Fibroblast of lung (primary cell): ENCODE data around the gene KRTAP4-5. TPM values are rescaled to one million over a fixed set of nuclear protein-coding genes. Genes with fewer than 3 reads are reported as not detected.
"Not testable (repeated sequence)": the region's sequence is repeated elsewhere in the genome, so short reads cannot be mapped to it uniquely, and the experiment has no call there.

Source experiments
- DNase-seq, 2 donors: peaks; one replicate each; pipeline versions ENCODE4 v3.0.0 to v3.0.0-alpha.2; 2010; ENCODE audit warnings: low read depth in 2 of 2
- H2AFZ ChIP-seq: 2 replicates; pipeline ENCODE4 v1.5.1; 2012; ENCODE audit warnings: low read length, control low read depth, inconsistent platforms
- H3K27ac ChIP-seq: 2 replicates; pipeline ENCODE4 v1.5.1; 2011; ENCODE audit warnings: low read length, control low read depth; ENCODE audit not compliant: insufficient read depth
- H3K27me3 ChIP-seq: 2 replicates; pipeline ENCODE4 v1.5.1; 2011; ENCODE audit warnings: mild to moderate bottlenecking, low read length; ENCODE audit not compliant: control insufficient read depth, insufficient read depth
- H3K36me3 ChIP-seq: 2 replicates; pipeline ENCODE4 v1.5.1; 2011; ENCODE audit warnings: low read length; ENCODE audit not compliant: control insufficient read depth, insufficient read depth
- H3K4me1 ChIP-seq: 2 replicates; pipeline ENCODE4 v1.5.1; 2011; ENCODE audit warnings: low read length; ENCODE audit not compliant: control insufficient read depth, insufficient read depth; ENCODE audit errors: extremely low read depth
- H3K4me2 ChIP-seq: 2 replicates; pipeline ENCODE4 v1.5.1; 2011; ENCODE audit warnings: low read length, control low read depth; ENCODE audit not compliant: insufficient read depth; ENCODE audit errors: extremely low read depth
- H3K4me3 ChIP-seq, 4 experiments: fragments of 200-600 bp in 1 of 4; sonication (generic) in 1 of 4; replicated peaks in 1 of 4; 2 replicates each; pipeline ENCODE4 v1.5.1; 2011 to 2016; ENCODE audit warnings: low read length in 4 of 4, low read depth in 3 of 4, mild to moderate bottlenecking in 3 of 4, control low read depth in 2 of 4, inconsistent platforms in 1 of 4, mixed read lengths in 1 of 4; ENCODE audit not compliant: insufficient read depth in 1 of 4; ENCODE audit errors: control extremely low read depth in 1 of 4
- H3K79me2 ChIP-seq: 2 replicates; pipeline ENCODE4 v1.5.1; 2012; ENCODE audit warnings: mild to moderate bottlenecking, low read length, inconsistent platforms; ENCODE audit not compliant: control insufficient read depth, insufficient read depth
- H3K9ac ChIP-seq: 2 replicates; pipeline ENCODE4 v1.5.1; 2011; ENCODE audit warnings: mild to moderate bottlenecking, low read length, control low read depth; ENCODE audit not compliant: insufficient read depth
- H3K9me3 ChIP-seq: 2 replicates; pipeline ENCODE4 v1.5.1; 2012; ENCODE audit warnings: low read depth, low read length; ENCODE audit not compliant: control insufficient read depth, insufficient read depth
- H4K20me1 ChIP-seq: 2 replicates; pipeline ENCODE4 v1.5.1; 2011; ENCODE audit warnings: low read length; ENCODE audit not compliant: control insufficient read depth, insufficient read depth; ENCODE audit errors: extremely low read depth
- CTCF ChIP-seq, 2 donors: IDR thresholded peaks in 1 of 2; conservative IDR thresholded peaks in 1 of 2; 1 replicate in 1 of 2; 2 replicates in 1 of 2; pipeline ENCODE4 v1.5.1; 2011 to 2012; ENCODE audit warnings: low read length in 2 of 2, control low read depth in 1 of 2, inconsistent platforms in 1 of 2, low read depth in 1 of 2, mild to moderate bottlenecking in 1 of 2
- EZH2 ChIP-seq: IDR thresholded peaks from 2 replicates; pipeline ENCODE4 v1.5.1; 2012; ENCODE audit warnings: low read length, control low read depth, mild to moderate bottlenecking; ENCODE audit errors: missing control alignments
- polyA plus RNA-seq, 2 donors: library from polyadenylated mRNA; depleted of rRNA in 1 of 2; stranded (reverse) in 1 of 2; unstranded in 1 of 2; fragments of >200 nt; gene quantifications; 2 replicates each; pipeline ENCODE4 v1.2.1, GENCODE V29; 2011 to 2012; ENCODE audit warnings: missing spikeins in 1 of 2
- total RNA-seq: library from RNA; depleted of rRNA; stranded (reverse); fragments of >200 nt; gene quantifications from 2 replicates; pipeline ENCODE4 v1.2.1, GENCODE V29; 2014

KRTAP4-5 gene
- total and polyA plus RNA-seq, 2 donors (not counting 1 experiment from before 2014, with no cell fraction given) = not detected

- H3K4me2 ChIP-seq = no peak overlapping the region
- no peak for TF ChIP-seq CTCF (conservative IDR thresholded peaks at IDR 0.05 in 1 of 2, IDR thresholded peaks at IDR 0.05 in 1 of 2; ENCODE audit: low read depth in 1 of 2, low read length in 2 of 2)
- TF ChIP-seq EZH2 = no peak
Measured at GRCh38 chr17:41121742-41122141, 27.9 kb downstream of the KRTAP4-5 start.

GRCh38 chr17:41119696-41120690, 29.6 kb downstream of the KRTAP4-5 start:
- H3K4me1 ChIP-seq, H2AFZ ChIP-seq, H3K4me2 ChIP-seq, H3K9ac ChIP-seq, H3K27ac ChIP-seq, H3K36me3 ChIP-seq, H4K20me1 ChIP-seq, H3K9me3 ChIP-seq, H3K79me2 ChIP-seq, DNase-seq, H3K27me3 ChIP-seq, H3K4me3 ChIP-seq: not testable (repeated sequence)

More at GRCh38 chr17:41121742-41122141, 27.9 kb downstream of the KRTAP4-5 start:
- Histone ChIP-seq H2AFZ (no peak overlapping the region), H3K36me3 (no peaks in the 10 kb centered on the region), H3K27me3 (no peaks in the 10 kb centered on the region), H3K27ac (no peak overlapping the region), H3K4me3 (no peak overlapping the region), H3K9me3 (no peaks in the 10 kb centered on the region), H3K9ac (no peak overlapping the region), H3K79me2 (no peaks in the 10 kb centered on the region), H3K4me1 (no peaks in the 10 kb centered on the region), H4K20me1 (no peaks in the 10 kb centered on the region)
- no peak for DNase-seq

DNA sequence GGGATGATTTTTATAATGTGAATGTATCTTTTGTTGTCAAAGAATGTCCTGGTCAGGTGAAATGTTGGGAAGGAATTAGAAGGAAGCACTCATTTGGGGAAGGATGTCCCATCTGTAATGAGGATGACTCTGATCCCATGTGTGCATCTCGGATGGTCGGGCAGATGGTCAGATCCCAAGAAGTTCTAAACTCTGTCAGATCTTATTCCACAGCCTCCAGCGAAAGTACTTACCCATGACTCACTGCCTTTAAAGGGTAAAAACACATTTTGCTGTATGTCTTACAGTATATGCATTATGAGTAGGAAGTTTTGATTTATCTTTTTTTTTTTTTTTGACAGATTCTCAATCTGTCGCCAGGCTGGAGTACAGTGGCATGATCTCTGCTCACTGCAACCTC, 30.9 kb downstream of the KRTAP4-5 start:
- no peak overlapping the region for H2AFZ ChIP-seq
- H3K4me2 ChIP-seq = no peak overlapping the region
- no peaks in the 10 kb centered on the region for H3K27me3 ChIP-seq
- TF ChIP-seq CTCF (conservative IDR thresholded peaks at IDR 0.05 in 1 of 2, IDR thresholded peaks at IDR 0.05 in 1 of 2; ENCODE audit: low read depth in 1 of 2, low read length in 2 of 2) (no peak), EZH2 (no peak)
- no peak overlapping the region for H3K27ac ChIP-seq
- no peaks in the 10 kb centered on the region for H3K36me3 ChIP-seq
- peak in 1 of 2 donors; percentile 18 for DNase-seq
- no peaks in the 10 kb centered on the region for H3K4me1 ChIP-seq
- no peaks in the 10 kb centered on the region for H3K9me3 ChIP-seq
- no peaks in the 10 kb centered on the region for H3K79me2 ChIP-seq
- H4K20me1 ChIP-seq = no peaks in the 10 kb centered on the region
- H3K4me3 ChIP-seq = no peak overlapping the region
- H3K9ac ChIP-seq = no peak overlapping the region

DNA sequence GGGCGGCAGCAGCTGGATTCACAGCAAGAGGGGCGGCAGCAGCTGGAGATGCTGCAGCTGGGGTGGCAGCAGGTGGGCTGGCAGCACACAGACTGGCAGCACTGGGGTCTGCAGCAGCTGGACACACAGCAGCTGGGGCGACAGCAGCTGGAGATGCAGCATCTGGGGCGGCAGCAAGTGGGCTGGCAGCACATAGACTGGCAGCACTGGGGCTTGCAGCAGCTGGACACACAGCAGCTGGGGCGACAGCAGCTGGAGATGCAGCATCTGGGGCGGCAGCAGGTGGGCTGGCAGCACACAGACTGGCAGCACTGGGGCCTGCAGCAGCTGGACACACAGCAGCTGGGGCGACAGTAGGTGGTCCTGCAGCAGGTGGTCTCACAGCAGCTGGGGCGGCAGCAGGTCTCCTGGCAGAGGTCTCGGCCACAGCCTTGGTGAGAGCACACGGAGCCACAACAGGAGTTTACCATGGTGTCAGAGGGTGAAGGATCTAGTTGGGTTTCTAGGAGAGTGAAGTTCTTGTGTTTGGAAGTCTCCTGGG, 31.7 kb downstream of the KRTAP4-5 start, which contains the start of gene KRTAP4-11:
TSS of gene KRTAP4-11 (minus strand) at position 528 of the 541 bp plus-strand sequence. CDS start at position 470, 58 bp downstream.
- not testable (repeated sequence) for H2AFZ ChIP-seq, H3K9me3 ChIP-seq, DNase-seq, H3K4me2 ChIP-seq, H3K27me3 ChIP-seq, H3K27ac ChIP-seq, H4K20me1 ChIP-seq, H3K9ac ChIP-seq, H3K36me3 ChIP-seq, H3K4me1 ChIP-seq, H3K79me2 ChIP-seq, H3K4me3 ChIP-seq
